ENCODE measurements around the gene JAZF1. TPM values are rescaled to one million over a fixed set of nuclear protein-coding genes. Genes with fewer than 3 reads are reported as not detected.

JAZF1 gene
- total RNA-seq, 1 donor from 2014 or later: 7.2 TPM

DNA sequence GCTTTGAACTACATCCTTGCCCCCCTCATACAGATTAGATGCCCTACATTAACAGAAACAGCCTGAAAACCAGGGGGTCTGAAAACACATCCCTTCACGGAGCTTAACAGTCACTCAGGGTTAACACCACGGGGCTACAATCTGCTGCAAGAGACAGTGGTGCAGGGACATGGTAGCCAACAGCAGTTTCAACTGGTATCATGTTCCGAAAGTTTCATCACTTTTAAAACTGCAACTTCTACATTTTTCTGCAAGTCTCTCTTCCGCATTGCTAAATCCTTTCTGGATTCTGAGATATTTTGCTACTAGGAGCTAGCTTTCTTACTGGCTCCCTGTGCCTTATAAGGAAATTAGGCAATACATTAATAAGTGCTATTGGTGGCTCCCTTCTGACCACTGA lies 92.6 kb downstream of the JAZF1 start:
- no peaks in the 10 kb centered on the region for H3K9me3 Mint-ChIP-seq
- no peak overlapping the region for H3K27ac Mint-ChIP-seq
- H3K4me3 Mint-ChIP-seq: no peak overlapping the region
- H3K27me3 Mint-ChIP-seq (ENCODE audit: low read depth): no peaks in the 10 kb centered on the region
- H3K4me1 Mint-ChIP-seq: peaks cover 2% of the 10 kb centered on the region
- no peaks in the 10 kb centered on the region for H3K36me3 Mint-ChIP-seq
- TF ChIP-seq, protein P1, sequence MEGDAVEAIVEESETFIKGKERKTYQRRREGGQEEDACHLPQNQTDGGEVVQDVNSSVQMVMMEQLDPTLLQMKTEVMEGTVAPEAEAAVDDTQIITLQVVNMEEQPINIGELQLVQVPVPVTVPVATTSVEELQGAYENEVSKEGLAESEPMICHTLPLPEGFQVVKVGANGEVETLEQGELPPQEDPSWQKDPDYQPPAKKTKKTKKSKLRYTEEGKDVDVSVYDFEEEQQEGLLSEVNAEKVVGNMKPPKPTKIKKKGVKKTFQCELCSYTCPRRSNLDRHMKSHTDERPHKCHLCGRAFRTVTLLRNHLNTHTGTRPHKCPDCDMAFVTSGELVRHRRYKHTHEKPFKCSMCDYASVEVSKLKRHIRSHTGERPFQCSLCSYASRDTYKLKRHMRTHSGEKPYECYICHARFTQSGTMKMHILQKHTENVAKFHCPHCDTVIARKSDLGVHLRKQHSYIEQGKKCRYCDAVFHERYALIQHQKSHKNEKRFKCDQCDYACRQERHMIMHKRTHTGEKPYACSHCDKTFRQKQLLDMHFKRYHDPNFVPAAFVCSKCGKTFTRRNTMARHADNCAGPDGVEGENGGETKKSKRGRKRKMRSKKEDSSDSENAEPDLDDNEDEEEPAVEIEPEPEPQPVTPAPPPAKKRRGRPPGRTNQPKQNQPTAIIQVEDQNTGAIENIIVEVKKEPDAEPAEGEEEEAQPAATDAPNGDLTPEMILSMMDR (IDR thresholded peaks at IDR 0.05; ENCODE audit: unreplicated experiment): no peak
- no peak for DNase-seq (ENCODE audit: low spot score in 2 of 2, unreplicated experiment in 2 of 2)

- Mint-ChIP-seq H3K9me3 (no peaks in the 10 kb centered on the region), H3K4me1 (peaks cover 2% of the 10 kb centered on the region), H3K27ac (no peak overlapping the region), H3K4me3 (no peak overlapping the region), H3K27me3 (ENCODE audit: low read depth) (no peaks in the 10 kb centered on the region), H3K36me3 (no peaks in the 10 kb centered on the region)
- TF ChIP-seq, protein P1 (IDR thresholded peaks at IDR 0.05; ENCODE audit: unreplicated experiment): no peak
- no peak for DNase-seq (ENCODE audit: low spot score in 2 of 2, unreplicated experiment in 2 of 2)
These were observed 94.4 kb downstream of the JAZF1 start for GRCh38 chr7:28086198-28086597.

DNA sequence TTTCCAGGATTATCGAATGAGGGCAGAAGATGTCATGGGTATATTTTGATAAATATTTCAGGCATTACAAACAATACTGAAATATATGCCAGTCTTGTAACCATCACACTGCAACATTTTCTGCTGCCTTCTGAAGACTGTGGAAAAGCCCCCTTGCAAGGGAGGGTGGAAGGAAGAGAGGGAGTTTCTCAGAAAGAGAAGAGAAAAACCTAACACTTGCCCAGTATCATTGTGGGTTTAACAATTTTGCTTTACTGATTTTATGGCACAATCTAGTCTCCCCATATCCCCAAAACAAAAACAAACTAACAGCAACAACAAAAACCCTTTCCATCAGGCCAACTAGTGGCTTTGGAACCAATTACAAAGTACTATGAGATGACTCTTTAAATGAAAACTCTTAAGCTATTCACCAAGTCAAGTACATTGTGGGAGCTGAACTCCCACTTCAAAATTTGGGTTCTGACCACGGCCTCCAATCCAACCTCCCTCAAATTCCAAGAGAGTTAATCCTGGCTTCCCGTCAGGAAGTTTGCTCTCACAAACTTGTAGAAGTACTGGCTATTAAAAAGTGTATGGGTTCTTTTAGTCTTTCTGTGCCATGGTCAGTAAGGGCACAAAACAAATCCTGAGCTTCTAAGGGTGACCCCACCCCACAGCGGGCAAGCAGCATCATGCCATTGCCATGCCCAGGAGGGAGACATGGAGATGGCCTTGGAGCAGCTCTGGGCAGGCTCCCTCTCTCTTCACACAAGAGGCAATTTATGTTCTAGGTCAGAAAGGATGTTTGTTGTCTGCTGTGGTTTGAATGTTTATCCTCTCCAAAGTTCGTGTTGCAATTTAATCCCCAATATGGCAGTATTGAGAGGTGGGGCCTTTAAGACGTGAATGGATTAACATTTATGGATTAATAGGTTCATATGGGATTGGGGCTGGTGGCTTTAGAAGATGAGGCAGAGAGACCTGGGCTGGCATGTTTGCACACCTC lies 96.3 kb downstream of the JAZF1 start:
- Mint-ChIP-seq H3K27ac (no peak overlapping the region), H3K27me3 (ENCODE audit: low read depth) (no peaks in the 10 kb centered on the region), H3K4me3 (no peak overlapping the region), H3K36me3 (no peaks in the 10 kb centered on the region), H3K4me1 (peaks cover 15% of the 10 kb centered on the region), H3K9me3 (no peaks in the 10 kb centered on the region)
- no peak for DNase-seq (ENCODE audit: low spot score in 2 of 2, unreplicated experiment in 2 of 2)
- TF ChIP-seq, protein P1 (IDR thresholded peaks at IDR 0.05; ENCODE audit: unreplicated experiment): no peak

DNA sequence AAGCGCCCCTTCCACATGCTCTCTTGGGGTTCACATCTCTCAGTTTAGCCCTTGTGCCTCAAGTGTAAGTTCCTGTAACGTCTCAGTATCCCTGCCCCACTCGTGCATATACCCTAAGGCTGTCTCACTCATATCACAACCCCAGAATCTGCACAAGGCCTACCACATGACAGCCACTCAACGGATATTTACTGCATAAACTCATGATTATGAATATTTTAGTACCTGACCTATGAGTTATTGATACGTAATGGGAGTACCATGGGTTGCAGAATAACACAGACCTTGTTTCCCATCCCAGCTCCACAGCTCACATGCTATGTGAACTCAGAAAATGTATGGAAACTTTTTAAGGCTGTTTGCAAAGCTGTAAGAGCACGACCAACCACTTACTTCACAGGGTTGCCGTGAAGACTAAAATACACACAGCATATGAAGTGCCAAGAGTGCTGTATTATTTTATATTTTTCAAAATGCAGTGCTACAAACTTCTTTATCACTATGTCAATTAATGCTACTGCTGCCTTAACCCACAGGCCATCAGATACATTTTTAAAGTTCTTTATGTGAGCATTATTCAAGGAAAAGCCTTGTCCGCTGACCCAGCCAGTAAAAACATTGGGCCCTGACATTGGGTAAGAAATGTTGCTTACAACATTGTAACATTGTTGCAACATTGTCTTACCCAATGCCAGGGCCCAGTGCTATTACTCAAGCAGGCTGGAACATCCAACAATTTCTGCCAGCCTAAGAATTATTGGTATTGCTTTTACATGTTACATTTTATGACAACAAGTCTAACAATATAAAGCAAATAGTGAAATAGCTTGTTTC lies 97.2 kb downstream of the JAZF1 start:
- Mint-ChIP-seq H3K4me1 (peaks cover 17% of the 10 kb centered on the region), H3K27ac (no peak overlapping the region), H3K27me3 (ENCODE audit: low read depth) (no peaks in the 10 kb centered on the region), H3K4me3 (no peak overlapping the region), H3K36me3 (no peaks in the 10 kb centered on the region), H3K9me3 (no peaks in the 10 kb centered on the region)
- TF ChIP-seq, protein P1 (IDR thresholded peaks at IDR 0.05; ENCODE audit: unreplicated experiment): no peak
- no peak for DNase-seq (ENCODE audit: low spot score in 2 of 2, unreplicated experiment in 2 of 2)

- Mint-ChIP-seq H3K4me1 (peaks cover 27% of the 10 kb centered on the region), H3K9me3 (no peaks in the 10 kb centered on the region), H3K36me3 (no peaks in the 10 kb centered on the region), H3K27ac (no peak overlapping the region), H3K4me3 (no peak overlapping the region), H3K27me3 (ENCODE audit: low read depth) (no peaks in the 10 kb centered on the region)
- no peak for DNase-seq (ENCODE audit: low spot score in 2 of 2, unreplicated experiment in 2 of 2)
- TF ChIP-seq, protein P1 (IDR thresholded peaks at IDR 0.05; ENCODE audit: unreplicated experiment): no peak
These were observed 98.5 kb downstream of the JAZF1 start for GRCh38 chr7:28082071-28082470.

Measured in mesothelial cell of epicardium (in vitro differentiated cells).